Measurements from ENCODE around the gene SUMF1.

DNA sequence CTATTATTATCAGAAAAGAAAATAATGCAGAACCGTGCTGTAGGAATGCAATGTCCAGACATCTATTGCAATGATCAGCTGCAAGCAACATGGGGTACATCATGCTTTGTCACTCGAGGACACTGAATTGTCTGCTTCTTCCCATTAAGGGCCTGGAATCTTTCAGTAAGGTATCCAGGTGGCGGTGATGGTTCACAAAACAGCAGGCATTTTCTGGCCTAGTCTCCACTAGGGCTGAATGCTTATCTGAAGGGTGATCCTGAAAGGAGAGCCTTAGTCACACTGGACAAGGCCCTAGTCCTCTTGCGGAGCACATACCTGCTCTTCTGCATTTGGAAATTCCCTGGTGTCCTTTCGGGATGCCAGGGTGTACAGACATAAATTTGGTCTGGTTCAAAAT, 47.3 kb upstream of the SUMF1 start:
- TF ChIP-seq RAD21 (IDR thresholded peaks at IDR 0.05; ENCODE audit: low read depth) (no peak), TEAD4 (IDR thresholded peaks at IDR 0.05) (no peak), REST (IDR thresholded peaks at IDR 0.05; ENCODE audit: low read depth) (no peak), YY1 (IDR thresholded peaks at IDR 0.05; ENCODE audit: low read depth) (no peak), NFIC (IDR thresholded peaks at IDR 0.05) (no peak), TAF1 (IDR thresholded peaks at IDR 0.05; ENCODE audit: low read depth) (no peak), CEBPB (IDR thresholded peaks at IDR 0.05) (no peak), EP300 (IDR thresholded peaks at IDR 0.05; ENCODE audit: borderline replicate concordance) (no peak), EGR1 (IDR thresholded peaks at IDR 0.05) (no peak)
- TF ChIP-seq, protein P1, sequence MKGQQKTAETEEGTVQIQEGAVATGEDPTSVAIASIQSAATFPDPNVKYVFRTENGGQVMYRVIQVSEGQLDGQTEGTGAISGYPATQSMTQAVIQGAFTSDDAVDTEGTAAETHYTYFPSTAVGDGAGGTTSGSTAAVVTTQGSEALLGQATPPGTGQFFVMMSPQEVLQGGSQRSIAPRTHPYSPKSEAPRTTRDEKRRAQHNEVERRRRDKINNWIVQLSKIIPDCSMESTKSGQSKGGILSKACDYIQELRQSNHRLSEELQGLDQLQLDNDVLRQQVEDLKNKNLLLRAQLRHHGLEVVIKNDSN (IDR thresholded peaks at IDR 0.05) = no peak

All from Ishikawa (cell line).